Stimulated activated CD8-positive, alpha-beta memory T cell treated with anti-CD3 and anti-CD28 coated beads, Interleukin-4, amount 100 ng/mL, for 24 hours (primary cell): ENCODE results near the gene CRLF1.

Experiments used
- DNase-seq: peaks from one replicate; pipeline ENCODE4 v3.0.0-alpha.2; 2020; ENCODE audit warnings: low read depth

Gene CRLF1

GRCh38 chr19:18606281-18607225, at the start of gene CRLF1:
Gene CRLF1 (minus strand): TSS chr19:18606799. CDS start chr19:18606656, 143 bp downstream.
- DNase-seq = no peak

- DNase-seq = no peak
These were observed 48.7 kb upstream of the CRLF1 start for GRCh38 chr19:18655173-18655844.

- DNase-seq = no peak
These were observed 47.9 kb upstream of the CRLF1 start for GRCh38 chr19:18654469-18654868.

- no peak for DNase-seq
These were observed 47.3 kb upstream of the CRLF1 start for GRCh38 chr19:18653853-18654252.

- no peak for DNase-seq
These were observed 45.1 kb upstream of the CRLF1 start for GRCh38 chr19:18651733-18652132.

- DNase-seq = no peak
These were observed 44.7 kb upstream of the CRLF1 start for GRCh38 chr19:18651300-18651699.

GRCh38 chr19:18650468-18651041, 44.0 kb upstream of the CRLF1 start:
- no peak for DNase-seq

GRCh38 chr19:18650021-18650390, 43.4 kb upstream of the CRLF1 start:
- no peak for DNase-seq

- no peak for DNase-seq
These were observed 42.9 kb upstream of the CRLF1 start for GRCh38 chr19:18649371-18650020.

- no peak for DNase-seq
These were observed 42.3 kb upstream of the CRLF1 start for GRCh38 chr19:18648973-18649315.

- no peak for DNase-seq
These were observed 41.2 kb upstream of the CRLF1 start for GRCh38 chr19:18647807-18648206.

- no peak for DNase-seq
These were observed 40.8 kb upstream of the CRLF1 start for GRCh38 chr19:18647371-18647767.

- DNase-seq = no peak
These were observed 40.2 kb upstream of the CRLF1 start for GRCh38 chr19:18646535-18647370.

GRCh38 chr19:18645035-18645511, 38.5 kb upstream of the CRLF1 start:
- DNase-seq = no peak

GRCh38 chr19:18644196-18645034, 37.8 kb upstream of the CRLF1 start:
- no peak for DNase-seq

- DNase-seq = no peak
These were observed 33.2 kb upstream of the CRLF1 start for GRCh38 chr19:18639706-18640243.

GRCh38 chr19:18637673-18638630, 31.4 kb upstream of the CRLF1 start:
- no peak for DNase-seq

GRCh38 chr19:18636969-18637629, 30.5 kb upstream of the CRLF1 start, which contains the start of gene KLHL26:
Gene KLHL26 (plus strand): TSS chr19:18637028. CDS start chr19:18637055, 27 bp downstream.
- DNase-seq = no peak
